Osteocyte (in vitro differentiated cells): ENCODE measurements around the gene CCN2. TPM values are rescaled to one million over a fixed set of nuclear protein-coding genes. Genes with fewer than 3 reads are reported as not detected.
A peak's percentile ranks its signal among the peaks of the same experiment; 100 is the strongest.

Experiments used
- DNase-seq: peaks from one replicate; pipeline ENCODE4 v3.0.0; 2021; ENCODE audit warnings: mixed read lengths; ENCODE audit not compliant: unreplicated experiment; ENCODE audit errors: extremely low spot score
- H3K27ac Mint-ChIP-seq: one replicate; pipeline ENCODE4 v1.8.0; 2021; ENCODE audit warnings: mild to moderate bottlenecking, mixed read lengths; ENCODE audit not compliant: unreplicated experiment
- H3K27me3 Mint-ChIP-seq: one replicate; pipeline ENCODE4 v1.8.0; 2021; ENCODE audit warnings: mixed read lengths; ENCODE audit not compliant: unreplicated experiment
- H3K36me3 Mint-ChIP-seq: one replicate; pipeline ENCODE4 v1.8.0; 2021; ENCODE audit warnings: mixed read lengths; ENCODE audit not compliant: unreplicated experiment
- H3K4me1 Mint-ChIP-seq: one replicate; pipeline ENCODE4 v1.8.0; 2021; ENCODE audit warnings: mixed read lengths; ENCODE audit not compliant: unreplicated experiment
- H3K4me3 Mint-ChIP-seq: one replicate; pipeline ENCODE4 v1.8.0; 2021; ENCODE audit warnings: mild to moderate bottlenecking, moderate library complexity, mixed read lengths; ENCODE audit not compliant: unreplicated experiment
- H3K9me3 Mint-ChIP-seq: one replicate; pipeline ENCODE4 v1.8.0; 2021; ENCODE audit warnings: mixed read lengths; ENCODE audit not compliant: unreplicated experiment
- total RNA-seq: library from RNA; stranded (reverse); gene quantifications from 2 replicates; pipeline ENCODE4 v1.2.1, GENCODE V29; 2021
- TF ChIP-seq, protein P1 (sequence below): fragments of 200-600 bp; sonication (generic); IDR thresholded peaks from 2 replicates; pipeline ENCODE4 v1.5.0; 2021; ENCODE audit warnings: antibody characterized with exemption, mild to moderate bottlenecking, moderate library complexity

The CCN2 gene
- total RNA-seq, 1 donor from 2014 or later = 878 TPM

DNA sequence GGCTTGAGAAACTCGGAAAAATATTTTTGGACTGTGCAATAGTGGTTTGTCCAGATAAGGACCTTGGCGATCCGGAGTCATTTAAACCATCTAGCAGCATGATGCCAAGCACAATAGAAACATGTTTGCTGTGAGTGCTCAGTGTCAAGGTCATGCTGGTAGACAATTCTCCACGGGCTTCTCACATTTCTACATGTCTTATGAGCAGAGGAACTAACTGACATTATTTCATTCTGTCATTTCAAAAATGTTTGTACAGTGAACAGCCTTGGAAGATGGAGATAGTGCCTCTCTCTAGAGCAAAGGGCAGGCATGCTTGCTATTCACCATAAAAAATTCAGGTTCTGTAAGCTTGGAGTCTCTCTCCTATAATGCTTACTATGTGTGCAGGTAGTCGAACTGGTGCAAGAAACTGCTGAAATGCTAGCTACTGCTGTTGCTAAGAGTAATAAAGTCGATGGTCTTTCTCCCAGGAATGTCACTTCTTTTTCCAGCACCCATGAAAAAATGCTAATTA lies 25.4 kb upstream of the CCN2 start:
- peaks cover 64% of the 10 kb centered on the region for H3K4me1 Mint-ChIP-seq
- no peaks in the 10 kb centered on the region for H3K9me3 Mint-ChIP-seq
- H3K4me3 Mint-ChIP-seq = no peak overlapping the region
- no peaks in the 10 kb centered on the region for H3K36me3 Mint-ChIP-seq
- H3K27ac Mint-ChIP-seq = peak overlapping the region; percentile 46
- TF ChIP-seq, protein P1, sequence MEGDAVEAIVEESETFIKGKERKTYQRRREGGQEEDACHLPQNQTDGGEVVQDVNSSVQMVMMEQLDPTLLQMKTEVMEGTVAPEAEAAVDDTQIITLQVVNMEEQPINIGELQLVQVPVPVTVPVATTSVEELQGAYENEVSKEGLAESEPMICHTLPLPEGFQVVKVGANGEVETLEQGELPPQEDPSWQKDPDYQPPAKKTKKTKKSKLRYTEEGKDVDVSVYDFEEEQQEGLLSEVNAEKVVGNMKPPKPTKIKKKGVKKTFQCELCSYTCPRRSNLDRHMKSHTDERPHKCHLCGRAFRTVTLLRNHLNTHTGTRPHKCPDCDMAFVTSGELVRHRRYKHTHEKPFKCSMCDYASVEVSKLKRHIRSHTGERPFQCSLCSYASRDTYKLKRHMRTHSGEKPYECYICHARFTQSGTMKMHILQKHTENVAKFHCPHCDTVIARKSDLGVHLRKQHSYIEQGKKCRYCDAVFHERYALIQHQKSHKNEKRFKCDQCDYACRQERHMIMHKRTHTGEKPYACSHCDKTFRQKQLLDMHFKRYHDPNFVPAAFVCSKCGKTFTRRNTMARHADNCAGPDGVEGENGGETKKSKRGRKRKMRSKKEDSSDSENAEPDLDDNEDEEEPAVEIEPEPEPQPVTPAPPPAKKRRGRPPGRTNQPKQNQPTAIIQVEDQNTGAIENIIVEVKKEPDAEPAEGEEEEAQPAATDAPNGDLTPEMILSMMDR = no peak
- DNase-seq = no peak
- H3K27me3 Mint-ChIP-seq = no peaks in the 10 kb centered on the region

DNA sequence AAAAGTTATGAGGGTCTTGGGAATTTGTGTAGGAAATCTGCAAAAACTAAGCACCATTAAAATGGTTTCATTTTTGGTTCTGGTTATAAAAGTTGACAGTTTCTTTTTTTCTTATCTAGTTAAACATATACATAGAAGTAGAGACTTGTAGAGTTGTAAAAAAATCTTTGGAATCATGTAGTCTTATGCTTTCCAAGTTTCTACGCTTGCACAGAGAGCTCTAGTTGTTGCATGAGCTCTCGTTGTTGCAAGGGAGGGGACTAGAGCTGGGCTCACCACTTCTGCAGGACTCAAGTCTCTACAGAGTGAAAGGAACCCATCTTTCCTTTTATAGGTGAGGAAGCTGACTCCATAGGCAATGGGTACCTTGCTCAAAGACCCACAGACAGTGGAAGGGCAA lies 21.6 kb upstream of the CCN2 start:
- DNase-seq = no peak

DNA sequence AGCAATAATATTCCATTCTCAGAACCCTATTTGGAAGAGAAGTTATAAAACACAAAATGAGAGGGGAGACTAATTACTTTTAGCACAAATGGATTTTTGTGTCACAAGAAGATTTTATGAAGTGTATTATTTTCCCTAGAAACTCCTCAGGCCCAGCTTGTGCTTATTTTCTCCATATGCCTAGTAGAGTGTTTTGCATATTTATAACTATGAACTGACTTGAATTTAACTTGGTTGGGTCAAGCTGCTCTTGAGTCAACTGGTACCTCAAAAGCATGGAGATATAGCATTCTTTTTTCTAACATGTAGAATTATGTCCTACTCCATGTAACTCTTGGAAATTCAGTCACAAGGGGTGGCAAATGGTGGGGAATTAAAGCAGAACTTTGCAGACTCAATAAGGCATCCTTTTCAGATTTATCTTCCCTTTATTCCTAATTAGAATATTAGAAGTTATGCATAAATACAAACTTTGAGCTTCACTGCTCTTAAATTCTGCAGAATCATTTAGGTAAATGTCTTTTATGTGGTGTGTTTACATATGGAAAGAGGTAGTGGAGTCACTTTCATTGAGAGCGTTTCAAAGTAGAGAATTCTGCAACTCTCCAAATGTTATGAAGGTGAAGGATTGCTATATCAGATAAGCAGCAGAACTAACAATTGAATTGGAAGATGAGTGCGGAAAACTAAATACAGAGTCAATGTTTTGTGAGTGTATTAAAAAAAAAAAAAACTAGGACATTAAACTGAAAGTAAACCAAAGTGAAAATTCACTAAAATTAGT lies 19.1 kb upstream of the CCN2 start:
- no peaks in the 10 kb centered on the region for H3K36me3 Mint-ChIP-seq
- H3K27me3 Mint-ChIP-seq = no peaks in the 10 kb centered on the region
- no peak overlapping the region for H3K4me3 Mint-ChIP-seq
- no peak for DNase-seq
- TF ChIP-seq, protein P1 = no peak
- H3K27ac Mint-ChIP-seq = no peak overlapping the region
- H3K4me1 Mint-ChIP-seq = peaks cover 18% of the 10 kb centered on the region
- no peaks in the 10 kb centered on the region for H3K9me3 Mint-ChIP-seq

More for the DNA sequence above, 21.6 kb upstream of the CCN2 start:
- Mint-ChIP-seq H3K4me3 (no peak overlapping the region), H3K27me3 (no peaks in the 10 kb centered on the region), H3K36me3 (no peaks in the 10 kb centered on the region), H3K4me1 (peaks cover 33% of the 10 kb centered on the region), H3K27ac (no peak overlapping the region), H3K9me3 (no peaks in the 10 kb centered on the region)
- TF ChIP-seq, protein P1 = no peak

DNA sequence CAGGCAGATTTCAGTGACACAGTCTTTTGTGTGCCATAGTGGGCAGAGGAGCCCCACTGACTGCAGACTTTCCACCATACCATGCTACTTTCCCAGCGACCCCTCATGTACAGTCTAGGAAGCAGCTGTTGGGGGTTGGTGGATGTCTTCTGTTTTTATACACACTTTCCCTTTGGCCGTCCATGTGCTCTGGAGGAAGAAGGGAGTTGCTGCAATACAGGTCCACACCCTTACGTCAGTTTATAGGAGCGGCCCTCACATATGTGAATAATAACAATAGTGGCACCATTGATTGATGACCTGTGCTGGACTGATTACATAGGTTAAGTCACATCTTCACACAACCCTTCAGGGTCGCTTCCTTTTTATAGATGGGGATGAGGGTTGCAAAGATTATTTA lies 17.5 kb upstream of the CCN2 start:
- Mint-ChIP-seq H3K4me1 (peaks cover 14% of the 10 kb centered on the region), H3K36me3 (no peaks in the 10 kb centered on the region), H3K27ac (no peak overlapping the region), H3K4me3 (no peak overlapping the region), H3K9me3 (no peaks in the 10 kb centered on the region), H3K27me3 (no peaks in the 10 kb centered on the region)
- DNase-seq = no peak
- TF ChIP-seq, protein P1 = no peak

DNA sequence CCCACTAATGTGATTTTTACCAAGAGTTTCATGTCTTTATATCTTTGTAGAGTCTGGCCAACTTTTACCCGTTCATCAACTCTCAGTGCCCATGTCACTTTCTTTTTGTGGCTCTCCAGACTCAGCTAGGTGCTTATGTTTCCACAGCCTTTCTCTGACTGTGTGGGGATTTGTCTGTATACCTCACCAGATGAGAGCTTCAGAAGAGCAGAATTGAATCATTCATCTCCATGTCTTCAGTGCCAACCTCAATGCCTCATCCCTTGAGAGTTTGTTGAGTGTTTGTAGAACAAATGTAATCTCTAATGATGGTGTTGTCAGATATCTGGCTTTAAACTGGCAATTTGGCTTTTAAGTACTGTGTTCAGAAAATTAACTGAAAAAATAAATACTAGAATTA lies 16.8 kb upstream of the CCN2 start:
- no peaks in the 10 kb centered on the region for H3K27me3 Mint-ChIP-seq
- peaks cover 14% of the 10 kb centered on the region for H3K4me1 Mint-ChIP-seq
- TF ChIP-seq, protein P1 = no peak
- no peak overlapping the region for H3K27ac Mint-ChIP-seq
- H3K9me3 Mint-ChIP-seq = no peaks in the 10 kb centered on the region
- H3K36me3 Mint-ChIP-seq = no peaks in the 10 kb centered on the region
- no peak overlapping the region for H3K4me3 Mint-ChIP-seq
- DNase-seq = no peak
